HUES48 (cell line): ENCODE measurements around the gene SERPINA4.
"Not testable (repeated sequence)": the region's sequence is repeated elsewhere in the genome, so short reads cannot be mapped to it uniquely, and the experiment has no call there.

Source experiments
- H3K27ac ChIP-seq: one replicate; pipeline ENCODE4 v1.7.0; 2013; ENCODE audit warnings: low read depth, low read length, inconsistent platforms
- H3K27me3 ChIP-seq: 2 replicates; pipeline ENCODE4 v1.6.1; 2013; ENCODE audit warnings: mild to moderate bottlenecking, low read length; ENCODE audit not compliant: control insufficient read depth, insufficient read depth
- H3K36me3 ChIP-seq: 2 replicates; pipeline ENCODE4 v1.6.1; 2013; ENCODE audit warnings: low read length; ENCODE audit not compliant: control insufficient read depth, insufficient read depth
- H3K4me1 ChIP-seq: 2 replicates; pipeline ENCODE4 v1.6.1; 2013; ENCODE audit warnings: mild to moderate bottlenecking, low read length; ENCODE audit not compliant: control insufficient read depth, insufficient read depth
- H3K4me3 ChIP-seq: 2 replicates; pipeline ENCODE4 v1.5.1; 2013; ENCODE audit warnings: mild to moderate bottlenecking, low read depth, low read length
- H3K9ac ChIP-seq: 2 replicates; pipeline ENCODE4 v1.6.1; 2013; ENCODE audit warnings: mild to moderate bottlenecking, low read depth, low read length, moderate library complexity
- H3K9me3 ChIP-seq: 2 replicates; pipeline ENCODE4 v1.6.1; 2013; ENCODE audit warnings: low read length; ENCODE audit not compliant: control insufficient read depth, insufficient read depth

SERPINA4 gene

GRCh38 chr14:94571395-94571794, 10.2 kb downstream of the SERPINA4 start:
- Histone ChIP-seq H3K4me1 (no peaks in the 10 kb centered on the region), H3K27me3 (no peaks in the 10 kb centered on the region), H3K27ac (no peak overlapping the region), H3K4me3 (no peak overlapping the region), H3K9ac (no peak overlapping the region), H3K9me3 (no peaks in the 10 kb centered on the region), H3K36me3 (no peaks in the 10 kb centered on the region)

- Histone ChIP-seq H3K9ac (no peak overlapping the region), H3K4me3 (no peak overlapping the region), H3K27ac (no peak overlapping the region), H3K27me3 (no peaks in the 10 kb centered on the region), H3K36me3 (no peaks in the 10 kb centered on the region), H3K4me1 (no peaks in the 10 kb centered on the region), H3K9me3 (no peaks in the 10 kb centered on the region)
These were observed 10.7 kb downstream of the SERPINA4 start for GRCh38 chr14:94571950-94572349.

- no peak overlapping the region for H3K4me3 ChIP-seq
- no peak overlapping the region for H3K27ac ChIP-seq
- H3K9me3 ChIP-seq, result no peaks in the 10 kb centered on the region; the same call in 1 of the 2 replicates
- no peaks in the 10 kb centered on the region for H3K4me1 ChIP-seq
- no peaks in the 10 kb centered on the region for H3K36me3 ChIP-seq
- no peaks in the 10 kb centered on the region for H3K27me3 ChIP-seq
- no peak overlapping the region for H3K9ac ChIP-seq
These were observed 11.5 kb downstream of the SERPINA4 start for GRCh38 chr14:94572637-94573303.

GRCh38 chr14:94573475-94574277, 12.4 kb downstream of the SERPINA4 start:
- no peaks in the 10 kb centered on the region for H3K4me1 ChIP-seq
- no peaks in the 10 kb centered on the region; the same call in 1 of the 2 replicates for H3K9me3 ChIP-seq
- H3K36me3 ChIP-seq, result no peaks in the 10 kb centered on the region
- no peaks in the 10 kb centered on the region for H3K27me3 ChIP-seq
- H3K27ac ChIP-seq, result no peak overlapping the region
- H3K9ac ChIP-seq, result no peak overlapping the region
- no peak overlapping the region for H3K4me3 ChIP-seq

- no peak overlapping the region for H3K4me3 ChIP-seq
- no peaks in the 10 kb centered on the region for H3K36me3 ChIP-seq
- no peaks in the 10 kb centered on the region for H3K27me3 ChIP-seq
- no peaks in the 10 kb centered on the region for H3K4me1 ChIP-seq
- no peaks in the 10 kb centered on the region; the same call in 1 of the 2 replicates for H3K9me3 ChIP-seq
- no peak overlapping the region for H3K27ac ChIP-seq
- H3K9ac ChIP-seq, result no peak overlapping the region
These were observed 13.1 kb downstream of the SERPINA4 start for GRCh38 chr14:94574336-94574735.

- Histone ChIP-seq H3K9me3 (peaks cover 5% of the 10 kb centered on the region; the same call in 1 of the 2 replicates), H3K4me1 (no peaks in the 10 kb centered on the region), H3K36me3 (no peaks in the 10 kb centered on the region), H3K4me3 (no peak overlapping the region), H3K27ac (no peak overlapping the region), H3K27me3 (no peaks in the 10 kb centered on the region), H3K9ac (no peak overlapping the region)
These were observed 14.7 kb downstream of the SERPINA4 start for GRCh38 chr14:94575730-94576585.

- not testable (repeated sequence) for H3K9me3 ChIP-seq, H3K4me3 ChIP-seq, H3K36me3 ChIP-seq, H3K9ac ChIP-seq, H3K27ac ChIP-seq, H3K27me3 ChIP-seq, H3K4me1 ChIP-seq
These were observed 16.2 kb downstream of the SERPINA4 start for GRCh38 chr14:94577472-94577871.

- Histone ChIP-seq H3K9ac (no peak overlapping the region), H3K4me1 (no peaks in the 10 kb centered on the region), H3K27me3 (no peaks in the 10 kb centered on the region), H3K36me3 (no peaks in the 10 kb centered on the region), H3K27ac (no peak overlapping the region), H3K9me3 (peaks cover 7% of the 10 kb centered on the region; the same call in 1 of the 2 replicates), H3K4me3 (no peak overlapping the region)
These were observed 17.5 kb downstream of the SERPINA4 start for GRCh38 chr14:94578712-94579111.

GRCh38 chr14:94581127-94581999, 20.1 kb downstream of the SERPINA4 start, which contains the start of gene SERPINA5:
SERPINA5 (plus strand) TSS chr14:94581426; CDS start chr14:94587363, 5,937 bp downstream.
- Histone ChIP-seq H3K27ac (no peak within 1 kb of the TSS), H3K4me3 (no peak within 1 kb of the TSS), H3K9ac (no peak within 1 kb of the TSS), H3K4me1 (no peaks in the 10 kb centered on the region), H3K9me3 (peaks cover 10% of the 10 kb centered on the region; the same call in 1 of the 2 replicates), H3K27me3 (no peaks in the 10 kb centered on the region), H3K36me3 (no peaks in the 10 kb centered on the region)

GRCh38 chr14:94582199-94582750, 21.0 kb downstream of the SERPINA4 start:
- H3K9me3 ChIP-seq, result peaks cover 10% of the 10 kb centered on the region
- no peaks in the 10 kb centered on the region for H3K36me3 ChIP-seq
- no peak overlapping the region for H3K27ac ChIP-seq
- H3K27me3 ChIP-seq, result no peaks in the 10 kb centered on the region
- no peaks in the 10 kb centered on the region for H3K4me1 ChIP-seq
- no peak overlapping the region for H3K4me3 ChIP-seq
- no peak overlapping the region for H3K9ac ChIP-seq
